ENCODE data around the gene FFAR4.

DNA sequence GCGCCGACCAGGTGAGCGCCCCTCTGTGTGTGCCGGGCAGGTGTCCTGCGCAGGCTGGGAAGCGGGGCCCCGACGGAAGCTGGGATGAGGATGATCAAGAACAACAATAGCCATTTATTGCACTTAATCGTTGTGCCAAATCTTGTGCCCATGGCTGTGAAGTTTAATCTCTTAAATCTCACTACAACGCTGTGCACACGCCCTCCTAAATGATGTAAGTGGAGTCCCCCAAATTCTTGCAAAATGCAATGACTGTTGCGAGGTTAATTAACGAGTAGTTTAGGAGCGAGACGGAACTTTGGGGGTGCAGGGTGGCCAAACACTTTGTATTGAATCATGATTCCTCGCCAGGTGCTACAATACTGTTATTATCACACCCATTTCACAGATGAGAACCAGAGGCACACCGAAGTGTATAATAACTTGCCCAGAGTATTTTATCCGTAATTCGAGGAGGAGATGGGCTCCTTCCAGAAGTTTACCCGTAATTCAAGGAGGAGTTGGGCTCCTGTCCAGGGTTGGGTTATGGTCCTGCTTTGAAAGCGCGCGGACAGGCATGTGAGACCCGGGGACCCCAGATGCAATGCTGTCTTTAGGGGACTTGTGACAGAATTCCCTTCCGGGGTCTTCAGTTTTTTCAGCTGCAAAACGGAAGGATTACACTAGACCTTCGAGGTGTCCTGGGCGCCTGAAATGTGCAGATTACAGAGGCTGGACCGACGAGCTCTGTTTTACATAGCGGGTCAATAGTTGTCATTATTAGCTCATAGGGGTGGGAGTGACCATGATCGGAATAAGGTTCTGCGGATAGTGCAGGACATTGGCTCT is 1.0 kb downstream of the FFAR4 start:
- TF ChIP-seq TAF1 (IDR thresholded peaks at IDR 0.05; ENCODE audit: borderline replicate concordance, low read depth, low read length) (no peak), POLR2A (IDR thresholded peaks at IDR 0.05; ENCODE audit: low read depth, low read length) (no peak)

Data from GM12892 (cell line).